HG03571 (cell line): ENCODE results near the gene ARPC1A.
A peak's percentile ranks its signal among the peaks of the same experiment; 100 is the strongest.
"Not testable (repeated sequence)": the region's sequence is repeated elsewhere in the genome, so short reads cannot be mapped to it uniquely, and the experiment has no call there.

Source experiments
- ATAC-seq: cut with Tn5 transposase; IDR thresholded peaks from one replicate; pipeline ENCODE4 v1.9.1; 2021; ENCODE audit not compliant: unreplicated experiment

ARPC1A gene

GRCh38 chr7:99368750-99369389 is 43.2 kb downstream of the ARPC1A start:
- ATAC-seq: no peak

GRCh38 chr7:99369767-99370391 is 44.2 kb downstream of the ARPC1A start:
- no peak for ATAC-seq

- ATAC-seq: no peak
Observed at GRCh38 chr7:99371376-99371920, 45.8 kb downstream of the ARPC1A start.

GRCh38 chr7:99372275-99373090 is 46.8 kb downstream of the ARPC1A start:
- ATAC-seq: no peak

- no peak for ATAC-seq
Observed at GRCh38 chr7:99373091-99374066, 47.7 kb downstream of the ARPC1A start.

- ATAC-seq: peak; percentile 44
Observed at GRCh38 chr7:99374111-99375064, 48.7 kb downstream of the ARPC1A start, which contains the start of gene ARPC1B. Gene ARPC1B, plus strand, starts transcription at chr7:99374730. Its CDS starts 10,985 bp downstream, at chr7:99385715.

GRCh38 chr7:99375070-99375807 is 49.5 kb downstream of the ARPC1A start:
- ATAC-seq: peak; percentile 41

GRCh38 chr7:99379043-99379577 is 53.4 kb downstream of the ARPC1A start:
- ATAC-seq: no peak

GRCh38 chr7:99379693-99380031 is 54.0 kb downstream of the ARPC1A start:
- not testable (repeated sequence) for ATAC-seq

GRCh38 chr7:99380032-99380822 is 54.5 kb downstream of the ARPC1A start:
- ATAC-seq: peak; percentile 23

- peak; percentile 78 for ATAC-seq
Observed at GRCh38 chr7:99380823-99381663, 55.3 kb downstream of the ARPC1A start.

GRCh38 chr7:99381664-99382075 is 56.0 kb downstream of the ARPC1A start:
- ATAC-seq: no peak

GRCh38 chr7:99383203-99383602 is 57.5 kb downstream of the ARPC1A start:
- ATAC-seq: no peak

- ATAC-seq: no peak
Observed at GRCh38 chr7:99383791-99384370, 58.2 kb downstream of the ARPC1A start.

- no peak for ATAC-seq
Observed at GRCh38 chr7:99384523-99384922, 58.8 kb downstream of the ARPC1A start.

GRCh38 chr7:99385564-99385963 is 59.9 kb downstream of the ARPC1A start:
- no peak for ATAC-seq
